Prostate gland (tissue), 2 donors: ENCODE measurements around the gene SGCE. TPM values are rescaled to one million over a fixed set of nuclear protein-coding genes. Genes with fewer than 3 reads are reported as not detected.

Experiments
- DNase-seq: peaks from one replicate; pipeline ENCODE4 v3.0.0-alpha.2; 2019; ENCODE audit warnings: low spot score
- H3K27ac ChIP-seq, 2 donors: fragments of 200-600 bp; sonication (generic); 2 replicates each; pipeline ENCODE4 v1.5.1; 2017 to 2019
- H3K27me3 ChIP-seq: fragments of 200-600 bp; sonication (generic); replicated peaks from 2 replicates; pipeline ENCODE4 v1.5.1; 2019; ENCODE audit not compliant: insufficient read depth
- H3K36me3 ChIP-seq, 2 donors: fragments of 200-600 bp; sonication (generic); 1 replicate in 1 of 2; 2 replicates in 1 of 2; pipeline versions ENCODE4 v1.5.1 to v1.8.1; 2017 to 2019
- H3K4me1 ChIP-seq: fragments of 200-600 bp; sonication (generic); replicated peaks from 2 replicates; pipeline ENCODE4 v1.5.1; 2019
- H3K4me3 ChIP-seq, 2 donors: fragments of 200-600 bp; sonication (generic); 2 replicates each; pipeline ENCODE4 v1.5.1; 2017 to 2019
- H3K9me3 ChIP-seq: fragments of 200-600 bp; sonication (generic); 2 replicates; pipeline ENCODE4 v1.5.1; 2017
- POLR2A ChIP-seq: fragments of 450-650 bp; IDR thresholded peaks from one replicate; pipeline ENCODE4 v1.6.1; 2016; ENCODE audit warnings: antibody characterized with exemption, mild to moderate bottlenecking
- POLR2AphosphoS5 ChIP-seq: sonication (generic); formaldehyde crosslinking; IDR thresholded peaks from one replicate; pipeline ENCODE4 v1.6.1; 2017; ENCODE audit warnings: antibody characterized with exemption
- WGBS: methylation state at CpG from one replicate; pipeline ENCODE4 v1.1.5; 2018; 5-methylcytosine and 5-hydroxymethylcytosine counted together
- intact Hi-C: fragments of 100-400 bp; cut with DNase I; formaldehyde crosslinking; loops from one replicate; pipeline ENCODE4 v1.14.2; 2022
- total RNA-seq, 2 donors: library from RNA; depleted of rRNA; stranded (reverse); fragments of >200 nt; gene quantifications; one replicate each; pipeline ENCODE4 v1.1.0, GENCODE V29; 2016
- TF ChIP-seq, protein P1 (sequence below), 4 experiments: fragments of 200-600 bp in 2 of 4; fragments of 450-650 bp in 2 of 4; sonication (generic) in 2 of 4; IDR thresholded peaks; 1 replicate in 3 of 4; 2 replicates in 1 of 4; pipeline ENCODE4 v1.5.1; 2016 to 2019; ENCODE audit warnings: antibody characterized with exemption in 4 of 4, mild to moderate bottlenecking in 2 of 4, moderate library complexity in 2 of 4

The SGCE gene
- total RNA-seq, 2 donors from 2014 or later: 34.9 to 113 TPM

DNA sequence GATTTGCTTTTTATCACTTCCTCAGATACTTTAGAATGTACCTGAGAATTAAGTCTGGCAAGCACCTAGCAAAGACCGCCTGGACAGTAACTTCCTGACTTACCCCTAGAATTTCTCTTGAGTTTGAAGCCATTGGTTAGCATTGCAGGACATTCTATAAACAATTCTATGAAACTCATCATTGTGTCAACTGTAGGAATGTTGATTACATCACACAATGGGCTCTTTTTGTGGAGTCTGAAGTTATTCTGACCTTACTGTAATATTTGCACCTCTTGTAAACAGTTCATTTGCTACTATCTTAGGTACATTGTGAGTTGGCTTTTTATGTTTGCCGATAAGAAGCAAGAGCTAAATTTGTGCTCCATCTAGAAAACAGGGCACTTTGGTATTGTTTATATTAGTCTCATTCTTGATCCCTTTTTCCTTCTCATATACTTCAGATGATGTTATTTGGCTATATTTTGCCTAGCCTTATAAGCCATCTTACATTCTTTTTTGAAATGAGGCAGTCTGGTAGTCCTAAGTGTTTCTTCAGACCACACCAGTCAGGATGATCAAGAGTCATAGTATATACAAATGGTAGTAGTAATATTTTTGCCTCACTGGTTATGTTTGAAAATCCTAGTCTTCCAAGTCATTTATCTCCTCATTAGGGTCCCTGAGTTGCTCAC, 94.0 kb downstream of the SGCE start:
- Histone ChIP-seq H3K27me3 (no peaks in the 10 kb centered on the region), H3K4me3 (no peak overlapping the region), H3K4me1 (no peaks in the 10 kb centered on the region), H3K27ac (no peak overlapping the region), H3K9me3 (no peaks in the 10 kb centered on the region), H3K36me3 (no peaks in the 10 kb centered on the region)
- DNase-seq: no peak
- intact Hi-C loops: no loop called here
- TF ChIP-seq POLR2A: no peak
- no peak for TF ChIP-seq POLR2AphosphoS5
- TF ChIP-seq, protein P1, sequence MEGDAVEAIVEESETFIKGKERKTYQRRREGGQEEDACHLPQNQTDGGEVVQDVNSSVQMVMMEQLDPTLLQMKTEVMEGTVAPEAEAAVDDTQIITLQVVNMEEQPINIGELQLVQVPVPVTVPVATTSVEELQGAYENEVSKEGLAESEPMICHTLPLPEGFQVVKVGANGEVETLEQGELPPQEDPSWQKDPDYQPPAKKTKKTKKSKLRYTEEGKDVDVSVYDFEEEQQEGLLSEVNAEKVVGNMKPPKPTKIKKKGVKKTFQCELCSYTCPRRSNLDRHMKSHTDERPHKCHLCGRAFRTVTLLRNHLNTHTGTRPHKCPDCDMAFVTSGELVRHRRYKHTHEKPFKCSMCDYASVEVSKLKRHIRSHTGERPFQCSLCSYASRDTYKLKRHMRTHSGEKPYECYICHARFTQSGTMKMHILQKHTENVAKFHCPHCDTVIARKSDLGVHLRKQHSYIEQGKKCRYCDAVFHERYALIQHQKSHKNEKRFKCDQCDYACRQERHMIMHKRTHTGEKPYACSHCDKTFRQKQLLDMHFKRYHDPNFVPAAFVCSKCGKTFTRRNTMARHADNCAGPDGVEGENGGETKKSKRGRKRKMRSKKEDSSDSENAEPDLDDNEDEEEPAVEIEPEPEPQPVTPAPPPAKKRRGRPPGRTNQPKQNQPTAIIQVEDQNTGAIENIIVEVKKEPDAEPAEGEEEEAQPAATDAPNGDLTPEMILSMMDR (IDR thresholded peaks at IDR 0.05): no peak
- WGBS: 83% methylated on average over 2 of the region's 2 CpGs

DNA sequence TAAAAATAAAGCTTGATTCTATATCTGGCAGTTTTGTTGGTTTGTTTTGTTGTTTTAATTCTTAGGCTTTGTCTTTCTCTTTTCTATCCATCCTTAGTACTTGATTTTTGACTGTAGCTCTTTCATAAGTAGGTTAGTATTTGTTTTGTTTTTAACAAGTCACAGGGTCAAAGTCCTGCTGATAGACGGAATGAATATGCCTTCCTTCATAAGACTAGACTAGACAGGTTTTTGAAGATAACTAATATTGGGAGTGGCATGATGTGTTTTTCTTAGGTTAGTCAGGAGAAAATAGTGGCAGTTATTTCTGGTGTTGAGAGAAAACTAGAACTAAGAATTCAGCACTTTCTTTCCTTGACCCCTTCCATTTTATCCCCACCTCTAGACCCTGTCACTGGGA, 96.0 kb downstream of the SGCE start:
- H3K4me1 ChIP-seq: no peaks in the 10 kb centered on the region
- no peak overlapping the region for H3K27ac ChIP-seq
- H3K36me3 ChIP-seq: no peaks in the 10 kb centered on the region
- no peaks in the 10 kb centered on the region for H3K9me3 ChIP-seq
- WGBS: 78% methylated on average over 1 of the region's 1 CpG
- H3K27me3 ChIP-seq: no peaks in the 10 kb centered on the region
- DNase-seq: no peak
- H3K4me3 ChIP-seq: no peak overlapping the region
- TF ChIP-seq, protein P1 (IDR thresholded peaks at IDR 0.05): no peak
- TF ChIP-seq POLR2AphosphoS5: no peak
- no peak for TF ChIP-seq POLR2A
- intact Hi-C loops: no loop called here

DNA sequence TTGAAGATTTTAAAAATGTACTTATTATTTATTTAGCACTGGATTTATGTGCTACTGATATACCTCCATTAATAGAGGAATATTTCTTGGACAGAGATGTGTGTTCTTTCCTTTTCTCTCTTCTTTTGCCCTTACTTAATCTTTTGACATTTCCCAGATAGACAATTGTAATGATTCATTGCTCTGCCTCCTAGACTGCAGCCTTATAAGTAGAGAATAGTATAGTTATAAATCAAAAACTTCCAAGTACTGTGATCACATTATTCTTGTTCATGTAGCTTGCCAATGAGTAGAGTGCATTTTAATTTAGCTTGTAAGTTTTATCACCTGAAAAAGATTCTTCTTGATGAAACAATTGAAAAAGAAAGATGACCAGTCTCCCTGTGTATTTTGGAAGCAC, 98.7 kb downstream of the SGCE start:
- no peaks in the 10 kb centered on the region for H3K4me1 ChIP-seq
- H3K27ac ChIP-seq: no peak overlapping the region
- no peak for DNase-seq
- no peak for TF ChIP-seq POLR2A
- TF ChIP-seq POLR2AphosphoS5: no peak
- TF ChIP-seq, protein P1 (IDR thresholded peaks at IDR 0.05): no peak
- intact Hi-C loops: no loop called here
- no peaks in the 10 kb centered on the region for H3K36me3 ChIP-seq
- H3K9me3 ChIP-seq: no peaks in the 10 kb centered on the region
- no peaks in the 10 kb centered on the region for H3K27me3 ChIP-seq
- no peak overlapping the region for H3K4me3 ChIP-seq

DNA sequence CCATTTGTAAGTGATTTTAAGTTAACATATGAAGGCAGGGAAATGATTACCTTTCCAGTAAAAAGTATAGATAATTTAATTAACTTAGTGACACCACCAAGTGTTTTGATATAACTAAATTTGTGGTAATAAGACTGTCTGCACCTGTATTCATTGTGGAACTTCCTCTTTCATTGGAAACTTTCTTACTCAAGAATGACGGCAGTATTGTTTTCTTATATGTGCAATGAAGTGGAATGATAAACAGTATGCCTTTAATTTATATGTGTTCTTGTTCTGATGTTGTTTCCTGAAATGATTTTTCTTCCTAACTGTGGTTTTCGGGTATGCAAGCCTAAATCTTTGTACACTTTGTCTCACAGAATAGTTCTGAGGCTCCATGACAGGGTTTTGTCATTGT, 99.9 kb downstream of the SGCE start:
- no peaks in the 10 kb centered on the region for H3K27me3 ChIP-seq
- TF ChIP-seq POLR2AphosphoS5 (no peak), POLR2A (no peak)
- TF ChIP-seq, protein P1 (IDR thresholded peaks at IDR 0.05): no peak
- no peak for DNase-seq
- H3K4me3 ChIP-seq: no peak overlapping the region
- intact Hi-C loops: no loop called here
- H3K36me3 ChIP-seq: no peaks in the 10 kb centered on the region
- no peaks in the 10 kb centered on the region for H3K9me3 ChIP-seq
- 83% methylated on average over 2 of the region's 2 CpGs for WGBS
- H3K4me1 ChIP-seq: no peaks in the 10 kb centered on the region
- H3K27ac ChIP-seq: no peak overlapping the region

DNA sequence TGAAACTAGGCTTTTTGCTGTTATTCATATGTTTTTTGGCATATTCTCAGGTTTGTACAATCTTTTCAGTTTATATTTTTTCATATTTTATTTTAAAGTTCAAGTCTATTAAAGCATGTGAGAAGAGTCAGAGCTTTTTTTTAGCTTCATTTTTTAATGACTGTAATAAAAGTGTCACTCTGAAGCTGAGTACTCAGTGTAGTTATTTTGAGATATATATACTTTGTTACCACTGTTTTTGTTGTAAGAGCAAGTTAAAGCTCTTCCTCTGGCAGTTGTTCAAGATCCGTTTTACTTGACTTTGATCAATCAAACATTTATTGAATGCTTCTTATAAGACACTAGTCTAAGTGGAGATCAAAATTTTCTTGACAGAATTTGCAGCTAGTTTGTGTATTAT, 108.8 kb downstream of the SGCE start:
- no peaks in the 10 kb centered on the region for H3K9me3 ChIP-seq
- H3K4me1 ChIP-seq: no peaks in the 10 kb centered on the region
- no peak overlapping the region for H3K4me3 ChIP-seq
- no peaks in the 10 kb centered on the region for H3K36me3 ChIP-seq
- intact Hi-C loops: no loop called here
- H3K27ac ChIP-seq: no peak overlapping the region
- 19% methylated on average over 1 of the region's 1 CpG for WGBS
- TF ChIP-seq POLR2AphosphoS5: no peak
- no peak for DNase-seq
- H3K27me3 ChIP-seq: no peaks in the 10 kb centered on the region
